Measurements from ENCODE around the gene GALNT17.

DNA sequence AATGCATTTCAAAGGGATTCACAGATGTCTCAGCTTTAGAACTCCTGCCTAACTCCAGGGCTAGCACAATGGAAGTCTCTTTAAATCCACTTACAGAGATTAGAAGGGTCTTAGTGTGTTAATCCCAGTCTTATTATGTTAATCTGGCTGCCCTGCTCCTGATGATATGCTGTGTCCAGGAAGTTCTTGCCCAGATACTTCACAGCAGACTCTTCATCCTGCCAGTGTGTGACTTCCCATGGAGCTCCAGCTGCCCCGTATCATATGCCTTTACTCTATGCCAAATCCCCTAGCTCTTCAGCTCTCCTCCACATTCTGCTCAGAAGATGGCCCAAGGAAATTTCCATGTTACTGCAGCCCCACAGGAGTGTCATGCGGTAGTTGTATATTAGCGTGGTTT lies 533.8 kb downstream of the GALNT17 start:
- TF ChIP-seq ZNF175 (tag by site-specific recombination; IDR thresholded peaks at IDR 0.05) (no peak), ZNF747 (tag by site-specific recombination; IDR thresholded peaks at IDR 0.05) (no peak), ZNF274 (IDR thresholded peaks at IDR 0.05; ENCODE audit: low read length) (no peak), ZNF274 (tag by site-specific recombination; IDR thresholded peaks at IDR 0.05; ENCODE audit: borderline replicate concordance) (no peak)
- TF ChIP-seq, protein P1, sequence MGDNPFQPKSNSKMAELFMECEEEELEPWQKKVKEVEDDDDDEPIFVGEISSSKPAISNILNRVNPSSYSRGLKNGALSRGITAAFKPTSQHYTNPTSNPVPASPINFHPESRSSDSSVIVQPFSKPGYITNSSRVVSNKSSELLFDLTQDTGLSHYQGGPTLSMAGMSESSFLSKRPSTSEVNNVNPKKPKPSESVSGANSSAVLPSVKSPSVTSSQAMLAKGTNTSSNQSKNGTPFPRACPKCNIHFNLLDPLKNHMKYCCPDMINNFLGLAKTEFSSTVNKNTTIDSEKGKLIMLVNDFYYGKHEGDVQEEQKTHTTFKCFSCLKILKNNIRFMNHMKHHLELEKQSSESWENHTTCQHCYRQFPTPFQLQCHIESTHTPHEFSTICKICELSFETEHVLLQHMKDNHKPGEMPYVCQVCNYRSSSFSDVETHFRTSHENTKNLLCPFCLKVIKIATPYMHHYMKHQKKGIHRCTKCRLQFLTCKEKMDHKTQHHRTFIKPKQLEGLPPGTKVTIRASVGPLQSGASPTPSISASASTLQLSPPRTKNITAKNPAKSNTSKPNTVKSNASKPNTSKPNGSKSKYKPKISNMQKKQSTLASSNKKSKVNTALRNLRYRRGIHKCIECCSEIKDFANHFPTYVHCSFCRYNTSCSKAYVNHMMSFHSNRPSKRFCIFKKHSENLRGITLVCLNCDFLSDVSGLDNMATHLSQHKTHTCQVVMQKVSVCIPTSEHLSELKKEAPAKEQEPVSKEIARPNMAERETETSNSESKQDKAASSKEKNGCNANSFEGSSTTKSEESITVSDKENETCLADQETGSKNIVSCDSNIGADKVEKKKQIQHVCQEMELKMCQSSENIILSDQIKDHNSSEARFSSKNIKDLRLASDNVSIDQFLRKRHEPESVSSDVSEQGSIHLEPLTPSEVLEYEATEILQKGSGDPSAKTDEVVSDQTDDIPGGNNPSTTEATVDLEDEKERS (tag by site-specific recombination; IDR thresholded peaks at IDR 0.05), result no peak
- TF ChIP-seq, protein P2, sequence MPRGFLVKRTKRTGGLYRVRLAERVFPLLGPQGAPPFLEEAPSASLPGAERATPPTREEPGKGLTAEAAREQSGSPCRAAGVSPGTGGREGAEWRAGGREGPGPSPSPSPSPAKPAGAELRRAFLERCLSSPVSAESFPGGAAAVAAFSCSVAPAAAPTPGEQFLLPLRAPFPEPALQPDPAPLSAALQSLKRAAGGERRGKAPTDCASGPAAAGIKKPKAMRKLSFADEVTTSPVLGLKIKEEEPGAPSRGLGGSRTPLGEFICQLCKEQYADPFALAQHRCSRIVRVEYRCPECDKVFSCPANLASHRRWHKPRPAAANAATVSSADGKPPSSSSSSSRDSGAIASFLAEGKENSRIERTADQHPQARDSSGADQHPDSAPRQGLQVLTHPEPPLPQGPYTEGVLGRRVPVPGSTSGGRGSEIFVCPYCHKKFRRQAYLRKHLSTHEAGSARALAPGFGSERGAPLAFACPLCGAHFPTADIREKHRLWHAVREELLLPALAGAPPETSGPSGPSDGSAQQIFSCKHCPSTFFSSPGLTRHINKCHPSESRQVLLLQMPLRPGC (tag by site-specific recombination; IDR thresholded peaks at IDR 0.05), result no peak
- TF ChIP-seq, protein P3, sequence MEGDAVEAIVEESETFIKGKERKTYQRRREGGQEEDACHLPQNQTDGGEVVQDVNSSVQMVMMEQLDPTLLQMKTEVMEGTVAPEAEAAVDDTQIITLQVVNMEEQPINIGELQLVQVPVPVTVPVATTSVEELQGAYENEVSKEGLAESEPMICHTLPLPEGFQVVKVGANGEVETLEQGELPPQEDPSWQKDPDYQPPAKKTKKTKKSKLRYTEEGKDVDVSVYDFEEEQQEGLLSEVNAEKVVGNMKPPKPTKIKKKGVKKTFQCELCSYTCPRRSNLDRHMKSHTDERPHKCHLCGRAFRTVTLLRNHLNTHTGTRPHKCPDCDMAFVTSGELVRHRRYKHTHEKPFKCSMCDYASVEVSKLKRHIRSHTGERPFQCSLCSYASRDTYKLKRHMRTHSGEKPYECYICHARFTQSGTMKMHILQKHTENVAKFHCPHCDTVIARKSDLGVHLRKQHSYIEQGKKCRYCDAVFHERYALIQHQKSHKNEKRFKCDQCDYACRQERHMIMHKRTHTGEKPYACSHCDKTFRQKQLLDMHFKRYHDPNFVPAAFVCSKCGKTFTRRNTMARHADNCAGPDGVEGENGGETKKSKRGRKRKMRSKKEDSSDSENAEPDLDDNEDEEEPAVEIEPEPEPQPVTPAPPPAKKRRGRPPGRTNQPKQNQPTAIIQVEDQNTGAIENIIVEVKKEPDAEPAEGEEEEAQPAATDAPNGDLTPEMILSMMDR (tag by site-specific recombination; IDR thresholded peaks at IDR 0.05), result no peak

Data from HEK293 (cell line).